K562 (cell line): ENCODE measurements around the gene DCP2. TPM values are rescaled to one million over a fixed set of nuclear protein-coding genes. Genes with fewer than 3 reads are reported as not detected.

Source experiments
- ATAC-seq: fragments of 200-7000 bp; cut with Tn5 transposase; 3 replicates; pipeline ENCODE4 v1.9.1; 2020; ENCODE audit warnings: moderate library complexity
- BruUV-seq: library from RNA; stranded (reverse); fragments of 400-500 nt; replicated peaks from 2 replicates; lab custom pipeline; 2021; lab: Mats Ljungman, UMichigan
- CTCF ChIA-PET: fragments of 300-600 bp; formaldehyde crosslinking; extraction: SDS; loops from one replicate; lab custom pipeline; 2021; ENCODE audit warnings: low intra/inter-chr PET ratio; lab: Yijun Ruan, JAX
- POLR2A ChIA-PET: fragments of 300-600, 350-650 bp; sonication (Branson Sonifier 250); formaldehyde crosslinking; extraction: SDS; loops from one replicate; lab custom pipeline; 2021; ENCODE audit warnings: antibody characterized with exemption, inconsistent platforms; lab: Yijun Ruan, JAX
- DNase-seq, 4 experiments: peaks; one replicate each; pipeline versions ENCODE4 v3.0.0 to v3.0.0-alpha.2; 2011 to 2018; ENCODE audit warnings: low spot score in 3 of 4, mixed read lengths in 3 of 4; ENCODE audit errors: extremely low read depth in 1 of 4
- FAIRE-seq: peaks from 2 replicates; lab custom pipeline; 2011; peaks lifted over from hg19 to GRCh38; lab: Jason Lieb, UNC
- H2AFZ ChIP-seq: 2 replicates; pipeline ENCODE4 v1.6.0; 2011; ENCODE audit warnings: low read depth, low read length, control low read depth, inconsistent platforms
- H3K27ac ChIP-seq: fragments of 200-600 bp; 3 replicates; pipeline ENCODE4 v1.8.0; 2011; ENCODE audit warnings: low read depth, mild to moderate bottlenecking, control low read depth, inconsistent platforms, low read length, moderate library complexity, mixed read lengths; ENCODE audit errors: extremely low read depth
- H3K27me3 ChIP-seq, 2 experiments: fragments of 300-600 bp in 1 of 2; 2 replicates in 1 of 2; 3 replicates in 1 of 2; pipeline versions ENCODE4 v1.6.0 to v1.8.0; 2011; ENCODE audit warnings: inconsistent platforms in 2 of 2, low read length in 2 of 2, mild to moderate bottlenecking in 1 of 2, mixed read lengths in 1 of 2, moderate library complexity in 1 of 2; ENCODE audit not compliant: control insufficient read depth in 2 of 2, insufficient read depth in 2 of 2
- H3K36me3 ChIP-seq: fragments of 300-600 bp; 3 replicates; pipeline ENCODE4 v1.8.0; 2011; ENCODE audit warnings: mild to moderate bottlenecking, low read length, inconsistent platforms; ENCODE audit not compliant: control insufficient read depth, insufficient read depth
- H3K4me1 ChIP-seq, 2 experiments: fragments of 200-600 bp in 1 of 2; replicated peaks in 1 of 2; 2 replicates in 1 of 2; 3 replicates in 1 of 2; pipeline versions ENCODE4 v1.5.1 to v1.8.0; 2011; ENCODE audit warnings: inconsistent platforms in 2 of 2, low read length in 2 of 2, mild to moderate bottlenecking in 1 of 2, mixed read lengths in 1 of 2, moderate library complexity in 1 of 2; ENCODE audit not compliant: control insufficient read depth in 2 of 2, insufficient read depth in 2 of 2
- H3K4me2 ChIP-seq: 2 replicates; pipeline ENCODE4 v1.6.1; 2011; ENCODE audit warnings: low read length, control low read depth, inconsistent platforms, mixed read lengths; ENCODE audit not compliant: insufficient read depth
- H3K4me3 ChIP-seq: fragments of 200-600 bp; sonication (generic), shearing (Covaris generic); 2 replicates; pipeline ENCODE4 v1.5.1; 2016; ENCODE audit warnings: control low read depth, inconsistent platforms
- H3K79me2 ChIP-seq: fragments of 200-600 bp; 3 replicates; pipeline ENCODE4 v1.8.0; 2011; ENCODE audit warnings: low read length, inconsistent platforms; ENCODE audit not compliant: control insufficient read depth, insufficient read depth
- H3K9ac ChIP-seq, 2 experiments: 2 replicates each; pipeline versions ENCODE4 v1.6.0 to v1.6.1; 2011; ENCODE audit warnings: low read depth in 2 of 2, low read length in 2 of 2, control low read depth in 1 of 2, inconsistent platforms in 1 of 2, mild to moderate bottlenecking in 1 of 2, mixed read lengths in 1 of 2; ENCODE audit not compliant: insufficient read depth in 1 of 2
- H3K9me1 ChIP-seq: one replicate; pipeline ENCODE4 v1.6.0; 2011; ENCODE audit warnings: inconsistent platforms, mild to moderate bottlenecking, low read length, moderate library complexity; ENCODE audit not compliant: control insufficient read depth, insufficient read depth
- H3K9me3 ChIP-seq: replicated peaks from 2 replicates; pipeline ENCODE4 v1.5.1; 2011; ENCODE audit warnings: low read depth, low read length, inconsistent platforms; ENCODE audit not compliant: control insufficient read depth, insufficient read depth
- H4K20me1 ChIP-seq: replicated peaks from 2 replicates; pipeline ENCODE4 v1.6.1; 2011; ENCODE audit warnings: low read length, inconsistent platforms, mixed read lengths; ENCODE audit not compliant: control insufficient read depth, insufficient read depth
- C11orf30 ChIP-seq: fragments of 450-650 bp; IDR thresholded peaks from 2 replicates; pipeline ENCODE4 v1.6.1; 2016; ENCODE audit warnings: low read depth, mild to moderate bottlenecking
- FOSL1 ChIP-seq: fragments of 200-800 bp; sonication (Bioruptor generic); conservative IDR thresholded peaks from 2 replicates; pipeline ENCODE4 v1.6.1; 2016; ENCODE audit warnings: missing genetic modification characterization, missing compliant biosample characterization
- MCM7 ChIP-seq, 2 experiments: fragments of 450-650 bp; IDR thresholded peaks; 2 replicates each; pipeline ENCODE4 v1.6.1; 2016 to 2018
- TFAP4 ChIP-seq: sonication (generic); formaldehyde crosslinking; IDR thresholded peaks from 2 replicates; pipeline ENCODE4 v1.8.0; 2022; ENCODE audit warnings: missing genetic modification reagents, mild to moderate bottlenecking, moderate library complexity, borderline replicate concordance
- ZNF197 ChIP-seq: fragments of 200-800 bp; sonication (Bioruptor generic); IDR thresholded peaks from 2 replicates; pipeline ENCODE4 v1.6.1; 2016; ENCODE audit warnings: low read depth, missing genetic modification characterization, missing compliant biosample characterization
- WGBS: fragments of 100-300 bp; shearing (Covaris generic); methylation state at CpG from one replicate; pipeline ENCODE4 v1.1.6; 2016; ENCODE audit warnings: low coverage, mixed read lengths; ENCODE audit not compliant: insufficient coverage; ENCODE audit errors: missing lambda C conversion rate; 5-methylcytosine and 5-hydroxymethylcytosine counted together
- in situ Hi-C: fragments of 300-500 bp; cut with MboI; formaldehyde crosslinking; loops from 4 replicates; pipeline ENCODE4 v1.15.0; 2018; ENCODE audit warnings: inconsistent platforms, mixed read lengths
- intact Hi-C: fragments of 100-400 bp; cut with micrococcal nuclease; formaldehyde crosslinking; loops from 2 replicates; pipeline ENCODE4 v1.14.2; 2022
- polyA plus RNA-seq, 8 experiments: library from polyadenylated mRNA; depleted of rRNA in 4 of 8; stranded (reverse) in 5 of 8; unstranded in 3 of 8; fragments of >200 nt; fragmentation: Nextera tagmentation in 2 of 8; fragmentation: Illumina TruSeq in 1 of 8; extraction: Ambion mirVana in 2 of 8; extraction: Trizol in 1 of 8; gene quantifications; 2 replicates each; pipeline versions ENCODE4 v1.2.1 to v1.2.3, GENCODE V29; 2011 to 2014; ENCODE audit warnings: inconsistent platforms in 1 of 8, missing spikeins in 1 of 8
- total RNA-seq, 7 experiments: library from RNA; depleted of rRNA in 6 of 7; stranded (reverse); fragments of >200 nt in 6 of 7; fragmentation: Illumina TruSeq in 2 of 7; extraction: Trizol in 2 of 7; gene quantifications; 2 replicates each; pipeline versions ENCODE4 v1.2.1 to v1.2.3, GENCODE V29; 2011 to 2021; ENCODE audit warnings: low replicate concordance in 1 of 7
- TF ChIP-seq, protein P1 (sequence below): fragments of 450-650 bp; IDR thresholded peaks from 2 replicates; pipeline ENCODE4 v1.7.1; 2018; ENCODE audit warnings: mild to moderate bottlenecking, low read depth; ENCODE audit not compliant: partially characterized antibody

Gene DCP2
- total and polyA plus RNA-seq, 9 of the 15 experiments (the other 6 are each of a cell fraction or from before 2014, with no cell fraction given): 25.9 to 109 (median 46.7) TPM

- 66% methylated on average over 13 of the region's 13 CpGs for WGBS
- Histone ChIP-seq H4K20me1 (no peaks in the 10 kb centered on the region), H3K79me2 (no peaks in the 10 kb centered on the region), H3K9me1 (no peaks in the 10 kb centered on the region), H3K4me1 (peaks cover 4 to 8% of the 10 kb centered on the region in 2 experiments; a peak in 4 of 5 replicates), H3K4me2 (no peak overlapping the region), H3K9me3 (no peaks in the 10 kb centered on the region), H2AFZ (no peak overlapping the region), H3K4me3 (no peak overlapping the region), H3K9ac (no peak overlapping the region), H3K27me3 (no peaks in the 10 kb centered on the region), H3K36me3 (no peaks in the 10 kb centered on the region), H3K27ac (no peak overlapping the region)
- ATAC-seq (no peak; the same call in 2 of the 3 replicates), FAIRE-seq (no peak), DNase-seq (no peak)
- in situ Hi-C loops: no loop called here
- ChIA-PET CTCF (no interaction called here), POLR2A (interaction anchor here (1.3 kb wide), 1 partner anchor 9 kb away, joined by 4 read pairs; no protein-coding TSS in a partner anchor)
- no TSS peak for BruUV-seq
- intact Hi-C loops: no loop called here
- TF ChIP-seq TFAP4 (CRISPR knock-in tag) (peak; percentile 62; the same call in 1 of the 2 replicates), MCM7 (IDR thresholded peaks at IDR 0.05) (no peak), ZNF197 (CRISPR knock-in tag) (no peak), FOSL1 (tag) (peak; percentile 65), C11orf30 (peak; percentile 32; the same call in 1 of the 2 replicates)
- TF ChIP-seq, protein P1, sequence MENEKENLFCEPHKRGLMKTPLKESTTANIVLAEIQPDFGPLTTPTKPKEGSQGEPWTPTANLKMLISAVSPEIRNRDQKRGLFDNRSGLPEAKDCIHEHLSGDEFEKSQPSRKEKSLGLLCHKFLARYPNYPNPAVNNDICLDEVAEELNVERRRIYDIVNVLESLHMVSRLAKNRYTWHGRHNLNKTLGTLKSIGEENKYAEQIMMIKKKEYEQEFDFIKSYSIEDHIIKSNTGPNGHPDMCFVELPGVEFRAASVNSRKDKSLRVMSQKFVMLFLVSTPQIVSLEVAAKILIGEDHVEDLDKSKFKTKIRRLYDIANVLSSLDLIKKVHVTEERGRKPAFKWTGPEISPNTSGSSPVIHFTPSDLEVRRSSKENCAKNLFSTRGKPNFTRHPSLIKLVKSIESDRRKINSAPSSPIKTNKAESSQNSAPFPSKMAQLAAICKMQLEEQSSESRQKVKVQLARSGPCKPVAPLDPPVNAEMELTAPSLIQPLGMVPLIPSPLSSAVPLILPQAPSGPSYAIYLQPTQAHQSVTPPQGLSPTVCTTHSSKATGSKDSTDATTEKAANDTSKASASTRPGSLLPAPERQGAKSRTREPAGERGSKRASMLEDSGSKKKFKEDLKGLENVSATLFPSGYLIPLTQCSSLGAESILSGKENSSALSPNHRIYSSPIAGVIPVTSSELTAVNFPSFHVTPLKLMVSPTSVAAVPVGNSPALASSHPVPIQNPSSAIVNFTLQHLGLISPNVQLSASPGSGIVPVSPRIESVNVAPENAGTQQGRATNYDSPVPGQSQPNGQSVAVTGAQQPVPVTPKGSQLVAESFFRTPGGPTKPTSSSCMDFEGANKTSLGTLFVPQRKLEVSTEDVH: no peak
These were observed 57.7 kb downstream of the DCP2 start for GRCh38 chr5:113034182-113034773.
